Stimulated activated naive B cell treated with anti-CD40 and anti-IgM and Interleukin-4, amounts not matched to agents 10 μg/mL and 1 μg/mL and 100 μg/mL, for 72 hours (primary cell): ENCODE measurements around the gene TM9SF3.

Source experiments
- ATAC-seq, 2 donors: fragments of 150-1000 bp; cut with Tn5 transposase; replicated peaks; 2 replicates each; pipeline ENCODE4 v1.10.0; 2021; ENCODE audit warnings: moderate library complexity in 1 of 2
- DNase-seq: peaks from one replicate; pipeline ENCODE4 v3.0.0; 2021
- H3K27ac Mint-ChIP-seq: one replicate; pipeline ENCODE4 v1.8.0; 2022; ENCODE audit warnings: mild to moderate bottlenecking, mixed read lengths
- H3K27me3 Mint-ChIP-seq, 2 donors: one replicate each; pipeline ENCODE4 v1.8.0; 2022; ENCODE audit warnings: mixed read lengths in 2 of 2
- H3K36me3 Mint-ChIP-seq, 2 donors: one replicate each; pipeline ENCODE4 v1.8.0; 2022; ENCODE audit warnings: mixed read lengths in 2 of 2, mild to moderate bottlenecking in 1 of 2
- H3K4me1 Mint-ChIP-seq, 2 donors: one replicate each; pipeline ENCODE4 v1.8.0; 2022; ENCODE audit warnings: mixed read lengths in 2 of 2, mild to moderate bottlenecking in 1 of 2
- H3K4me3 Mint-ChIP-seq, 2 donors: one replicate each; pipeline ENCODE4 v1.8.0; 2022; ENCODE audit warnings: mild to moderate bottlenecking in 2 of 2, mixed read lengths in 2 of 2, moderate library complexity in 1 of 2
- H3K9me3 Mint-ChIP-seq, 2 donors: one replicate each; pipeline ENCODE4 v1.8.0; 2022; ENCODE audit warnings: mixed read lengths in 2 of 2, mild to moderate bottlenecking in 1 of 2

TM9SF3 gene

DNA sequence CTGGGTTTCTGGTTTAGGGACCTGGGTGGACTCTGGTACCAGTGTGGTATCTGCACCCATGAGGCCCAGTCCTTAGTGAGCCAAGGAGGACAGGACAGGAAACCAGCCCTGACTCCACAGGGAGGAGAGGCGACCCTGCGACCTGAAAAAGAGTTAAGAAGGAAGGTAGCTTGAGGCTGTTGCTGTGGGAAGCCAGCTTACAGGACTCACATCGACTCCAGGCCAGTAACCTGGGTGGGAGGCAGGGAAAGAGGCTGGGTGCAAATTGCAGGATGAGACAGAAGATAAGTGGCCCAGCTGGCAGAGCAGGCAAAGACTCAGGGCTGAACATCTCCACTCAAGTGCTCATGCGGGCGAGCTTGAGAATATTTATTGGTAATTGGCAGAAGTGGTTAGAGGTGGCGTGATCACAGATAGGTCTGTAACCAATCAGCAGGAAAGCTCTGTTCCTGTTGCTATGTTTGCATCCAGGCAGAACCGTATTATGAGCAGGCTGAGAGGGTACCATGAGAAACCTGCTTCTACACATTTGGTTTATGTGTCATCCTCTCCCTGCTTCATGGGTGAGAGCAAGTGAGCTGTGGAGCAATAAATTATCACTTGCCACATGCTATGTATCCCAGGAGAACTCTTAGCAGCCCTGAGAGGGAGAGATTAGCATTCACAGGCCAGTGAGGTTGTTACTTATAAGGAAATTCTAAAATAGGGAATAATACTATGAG lies 84.1 kb downstream of the TM9SF3 start:
- H3K27ac Mint-ChIP-seq = no peak overlapping the region
- no peak overlapping the region for H3K4me3 Mint-ChIP-seq
- ATAC-seq (no peak), DNase-seq (no peak)
- no peaks in the 10 kb centered on the region for H3K36me3 Mint-ChIP-seq
- peaks cover 11 to 26% of the 10 kb centered on the region in 2 donors for H3K27me3 Mint-ChIP-seq
- H3K9me3 Mint-ChIP-seq = no peaks in the 10 kb centered on the region
- H3K4me1 Mint-ChIP-seq = no peaks in the 10 kb centered on the region

DNA sequence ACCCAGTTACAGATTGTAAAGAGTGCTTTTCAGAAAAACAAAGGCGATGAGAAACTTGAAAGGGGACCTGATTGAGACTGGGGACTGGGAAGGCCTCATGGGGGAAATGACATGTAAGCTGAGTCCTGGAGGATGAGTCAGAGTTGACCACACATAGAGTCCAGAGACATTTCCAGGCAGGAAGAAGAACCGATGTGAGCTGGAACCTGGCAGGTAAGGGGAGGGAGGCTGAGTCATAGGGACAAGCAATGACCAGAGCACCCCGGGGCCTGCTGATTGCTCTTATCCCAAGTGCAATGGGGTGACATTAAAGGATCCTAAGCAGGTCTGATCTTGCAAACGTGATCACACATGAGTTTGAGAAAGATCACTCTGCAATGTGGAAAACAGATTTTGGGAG lies 84.8 kb downstream of the TM9SF3 start:
- H3K27me3 Mint-ChIP-seq = peaks cover 15 to 29% of the 10 kb centered on the region in 2 donors
- H3K9me3 Mint-ChIP-seq = no peaks in the 10 kb centered on the region
- DNase-seq (no peak), ATAC-seq (no peak)
- H3K4me1 Mint-ChIP-seq = no peaks in the 10 kb centered on the region
- no peaks in the 10 kb centered on the region for H3K36me3 Mint-ChIP-seq
- H3K4me3 Mint-ChIP-seq = no peak overlapping the region
- H3K27ac Mint-ChIP-seq = no peak overlapping the region

- Mint-ChIP-seq H3K27ac (no peak overlapping the region), H3K27me3 (peaks cover 15 to 29% of the 10 kb centered on the region in 2 donors), H3K4me3 (no peak overlapping the region), H3K9me3 (no peaks in the 10 kb centered on the region), H3K4me1 (no peaks in the 10 kb centered on the region), H3K36me3 (no peaks in the 10 kb centered on the region)
- DNase-seq = no peak
- no peak for ATAC-seq
Measured at GRCh38 chr10:96500519-96500918, 86.3 kb downstream of the TM9SF3 start.

- H3K36me3 Mint-ChIP-seq = no peaks in the 10 kb centered on the region
- no peak overlapping the region for H3K27ac Mint-ChIP-seq
Measured at GRCh38 chr10:96500050-96500449, 86.8 kb downstream of the TM9SF3 start.

DNA sequence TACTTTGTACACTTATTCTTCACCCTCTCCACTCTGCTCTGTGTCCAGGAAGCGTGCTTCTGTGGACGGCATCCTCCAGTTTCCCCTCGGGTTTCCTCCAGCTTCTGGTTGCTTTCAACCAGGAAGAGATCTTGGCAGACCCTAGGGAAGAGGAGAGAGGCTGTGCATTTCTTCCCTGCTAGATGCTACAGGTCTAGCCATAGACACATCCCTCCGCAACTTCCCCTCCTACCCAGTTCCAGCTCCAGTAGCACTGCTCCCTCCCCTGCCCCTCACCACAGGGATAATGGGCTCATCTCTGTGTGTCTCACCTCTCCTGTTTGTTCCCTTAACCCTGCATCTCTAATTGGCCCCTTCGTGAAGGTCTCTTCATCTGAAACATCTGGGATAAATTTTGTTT lies 89.4 kb downstream of the TM9SF3 start:
- peaks cover 27 to 57% of the 10 kb centered on the region in 2 donors for H3K27me3 Mint-ChIP-seq
- H3K27ac Mint-ChIP-seq = no peak overlapping the region
- no peak for ATAC-seq
- no peak overlapping the region for H3K4me3 Mint-ChIP-seq
- DNase-seq = no peak
- H3K36me3 Mint-ChIP-seq = no peaks in the 10 kb centered on the region
- no peaks in the 10 kb centered on the region for H3K9me3 Mint-ChIP-seq
- no peaks in the 10 kb centered on the region for H3K4me1 Mint-ChIP-seq

More at GRCh38 chr10:96500050-96500449, 86.8 kb downstream of the TM9SF3 start:
- DNase-seq = no peak
- peaks cover 15 to 33% of the 10 kb centered on the region in 2 donors for H3K27me3 Mint-ChIP-seq
- H3K4me3 Mint-ChIP-seq = no peak overlapping the region
- no peaks in the 10 kb centered on the region for H3K4me1 Mint-ChIP-seq
- H3K9me3 Mint-ChIP-seq = no peaks in the 10 kb centered on the region
- ATAC-seq = no peak

- H3K27me3 Mint-ChIP-seq = peaks cover 20 to 49% of the 10 kb centered on the region in 2 donors
- DNase-seq = no peak
- H3K27ac Mint-ChIP-seq = no peak overlapping the region
- H3K4me1 Mint-ChIP-seq = no peaks in the 10 kb centered on the region
- H3K36me3 Mint-ChIP-seq = no peaks in the 10 kb centered on the region
- ATAC-seq = no peak
- no peak overlapping the region for H3K4me3 Mint-ChIP-seq
- H3K9me3 Mint-ChIP-seq = no peaks in the 10 kb centered on the region
Measured at GRCh38 chr10:96496281-96496925, 90.4 kb downstream of the TM9SF3 start.

GRCh38 chr10:96495544-96495943 lies 91.3 kb downstream of the TM9SF3 start:
- peaks cover 21 to 47% of the 10 kb centered on the region in 2 donors for H3K27me3 Mint-ChIP-seq
- H3K4me3 Mint-ChIP-seq = no peak overlapping the region
- no peaks in the 10 kb centered on the region for H3K36me3 Mint-ChIP-seq
- no peak for DNase-seq
- H3K4me1 Mint-ChIP-seq = no peaks in the 10 kb centered on the region
- no peak for ATAC-seq
- H3K9me3 Mint-ChIP-seq = no peaks in the 10 kb centered on the region
- no peak overlapping the region for H3K27ac Mint-ChIP-seq

- H3K27ac Mint-ChIP-seq = no peak overlapping the region
- no peak for DNase-seq
Measured at GRCh38 chr10:96494694-96495093, 92.1 kb downstream of the TM9SF3 start.

DNA sequence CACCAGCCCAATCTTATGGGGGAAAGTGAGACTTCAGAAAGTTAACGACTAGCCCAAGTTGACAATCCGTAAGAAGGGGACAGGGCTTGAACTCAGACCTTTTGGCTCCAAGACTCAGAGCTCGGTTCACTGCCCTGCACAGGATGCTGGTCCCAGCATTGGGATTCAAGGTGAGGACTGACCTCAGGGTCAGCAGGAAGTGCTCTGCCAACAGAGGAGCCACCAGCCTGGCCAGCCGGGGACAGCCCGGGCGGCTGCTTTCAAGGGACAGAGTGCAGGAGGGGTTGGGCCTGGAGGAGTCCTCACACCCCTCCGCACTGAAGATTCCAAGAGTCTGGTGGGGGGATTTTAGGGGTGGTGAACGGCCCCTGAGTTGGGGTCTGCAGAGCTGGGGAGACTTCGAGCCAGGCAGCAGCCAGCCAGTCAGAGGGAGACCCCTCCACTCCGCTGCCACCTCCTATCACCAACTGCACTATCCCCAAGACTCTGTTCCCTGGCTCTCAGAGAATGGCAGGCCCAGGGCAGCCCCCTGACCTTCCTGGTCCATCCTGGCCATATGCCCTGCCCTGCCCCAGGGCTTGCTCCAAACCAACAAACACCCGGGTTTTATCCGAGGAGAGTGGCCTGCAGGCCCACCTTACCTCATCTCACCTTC lies 92.8 kb downstream of the TM9SF3 start:
- no peak for DNase-seq
- H3K9me3 Mint-ChIP-seq = no peaks in the 10 kb centered on the region
- H3K36me3 Mint-ChIP-seq = no peaks in the 10 kb centered on the region
- no peaks in the 10 kb centered on the region for H3K4me1 Mint-ChIP-seq
- ATAC-seq = no peak
- H3K27ac Mint-ChIP-seq = no peak overlapping the region
- peaks cover 24 to 44% of the 10 kb centered on the region in 2 donors for H3K27me3 Mint-ChIP-seq
- no peak overlapping the region for H3K4me3 Mint-ChIP-seq

More at GRCh38 chr10:96494694-96495093, 92.1 kb downstream of the TM9SF3 start:
- no peak for ATAC-seq
- H3K4me3 Mint-ChIP-seq = no peak overlapping the region
- H3K27me3 Mint-ChIP-seq = peaks cover 21 to 44% of the 10 kb centered on the region in 2 donors
- H3K9me3 Mint-ChIP-seq = no peaks in the 10 kb centered on the region
- H3K36me3 Mint-ChIP-seq = no peaks in the 10 kb centered on the region
- H3K4me1 Mint-ChIP-seq = no peaks in the 10 kb centered on the region

DNA sequence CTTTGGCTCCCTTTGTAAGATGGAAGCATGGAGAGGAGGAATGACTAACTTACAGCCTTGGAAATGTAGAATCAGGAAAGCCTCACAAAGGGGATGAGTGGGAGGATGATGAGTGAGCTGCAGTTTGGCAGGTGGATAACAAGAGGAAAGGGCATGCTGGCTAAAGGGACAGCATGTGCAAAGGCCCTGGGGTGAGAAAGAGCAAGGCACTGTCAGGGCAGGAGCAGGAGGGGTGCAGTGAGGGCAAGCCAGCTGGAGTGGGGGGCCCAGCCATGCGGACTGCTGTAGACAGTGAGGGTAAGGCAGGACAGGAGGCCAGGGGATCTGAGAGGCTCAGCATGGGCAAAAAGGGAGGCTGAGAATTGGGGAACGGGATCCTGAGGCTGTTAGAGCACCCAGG lies 93.6 kb downstream of the TM9SF3 start:
- no peak overlapping the region for H3K4me3 Mint-ChIP-seq
- no peak overlapping the region for H3K27ac Mint-ChIP-seq
- H3K36me3 Mint-ChIP-seq = no peaks in the 10 kb centered on the region
- ATAC-seq = no peak
- H3K27me3 Mint-ChIP-seq = peaks cover 24 to 44% of the 10 kb centered on the region in 2 donors
- DNase-seq = no peak
- H3K4me1 Mint-ChIP-seq = no peaks in the 10 kb centered on the region
- H3K9me3 Mint-ChIP-seq = no peaks in the 10 kb centered on the region

DNA sequence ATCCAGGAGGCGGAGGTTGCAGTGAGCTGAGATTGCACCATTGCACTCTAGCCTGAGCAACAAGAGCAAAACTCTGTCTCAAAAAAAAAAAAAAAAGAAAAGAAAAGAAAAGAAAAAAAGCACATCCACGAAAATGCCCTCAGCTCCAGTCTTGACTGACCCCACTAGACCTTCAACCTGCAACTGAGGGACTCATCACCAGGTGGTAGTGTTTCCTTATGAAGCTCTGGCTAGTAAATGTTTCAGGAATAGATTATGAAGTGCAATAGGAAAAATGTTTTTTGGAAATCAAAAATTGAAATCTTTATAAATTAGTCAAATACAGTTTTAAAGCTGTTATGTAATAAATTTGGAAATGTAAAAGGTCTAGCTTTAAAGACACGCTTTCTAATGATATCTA lies 95.5 kb downstream of the TM9SF3 start:
- no peak overlapping the region for H3K4me3 Mint-ChIP-seq
- H3K9me3 Mint-ChIP-seq = no peaks in the 10 kb centered on the region
- peaks cover 19 to 50% of the 10 kb centered on the region in 2 donors for H3K27me3 Mint-ChIP-seq
- H3K4me1 Mint-ChIP-seq = no peaks in the 10 kb centered on the region
- no peak for ATAC-seq
- H3K27ac Mint-ChIP-seq = no peak overlapping the region
- no peak for DNase-seq
- no peaks in the 10 kb centered on the region for H3K36me3 Mint-ChIP-seq

DNA sequence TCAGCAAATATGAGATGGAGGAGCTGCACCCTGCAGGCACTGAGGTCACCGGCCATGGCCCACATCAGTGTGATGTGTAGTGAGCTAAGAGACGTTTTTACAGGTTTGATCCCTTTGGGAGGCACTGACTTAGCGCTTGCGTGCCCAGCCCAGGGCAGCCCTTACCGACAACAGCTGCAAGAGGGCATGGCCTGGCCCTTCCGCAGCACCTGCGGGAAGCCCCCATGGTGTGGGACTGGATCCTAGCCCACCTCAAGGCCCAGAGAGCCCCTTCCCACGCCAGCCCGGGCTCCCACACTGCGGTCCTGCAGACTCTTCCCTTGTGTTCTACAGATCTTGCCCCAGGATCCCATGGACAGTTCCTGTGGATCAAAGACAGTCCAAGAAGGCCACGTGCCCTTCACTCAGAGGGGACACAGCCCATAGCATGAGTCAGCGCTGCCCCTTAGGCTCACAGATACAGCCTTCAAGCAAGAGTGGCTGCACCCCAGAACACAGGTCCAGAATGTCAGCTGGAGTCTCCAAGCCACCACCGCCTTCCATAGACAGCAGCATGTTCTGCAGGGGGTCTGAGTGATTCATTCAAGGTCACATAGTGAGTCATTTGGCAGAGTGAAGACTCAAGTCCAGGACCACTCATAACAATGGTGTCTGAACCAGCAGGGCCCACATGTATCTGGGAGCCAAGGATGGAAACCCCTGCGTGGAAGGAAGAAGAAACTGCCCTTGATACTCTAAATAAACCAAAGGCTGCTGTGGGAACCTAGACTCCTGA lies 98.5 kb downstream of the TM9SF3 start:
- Mint-ChIP-seq H3K4me3 (no peak overlapping the region), H3K9me3 (no peaks in the 10 kb centered on the region), H3K4me1 (no peaks in the 10 kb centered on the region), H3K27me3 (peaks cover 18 to 36% of the 10 kb centered on the region in 2 donors), H3K36me3 (no peaks in the 10 kb centered on the region), H3K27ac (no peak overlapping the region)
- DNase-seq (no peak), ATAC-seq (no peak)

- DNase-seq (no peak), ATAC-seq (no peak)
- H3K4me1 Mint-ChIP-seq = no peaks in the 10 kb centered on the region
- H3K4me3 Mint-ChIP-seq = no peak overlapping the region
- H3K9me3 Mint-ChIP-seq = no peaks in the 10 kb centered on the region
- H3K27me3 Mint-ChIP-seq = peaks cover 16 to 38% of the 10 kb centered on the region in 2 donors
- H3K27ac Mint-ChIP-seq = no peak overlapping the region
- no peaks in the 10 kb centered on the region for H3K36me3 Mint-ChIP-seq
Measured at GRCh38 chr10:96482815-96483588, 103.8 kb downstream of the TM9SF3 start.

- DNase-seq (no peak), ATAC-seq (no peak)
- Mint-ChIP-seq H3K36me3 (no peaks in the 10 kb centered on the region), H3K27me3 (peaks cover 27 to 46% of the 10 kb centered on the region in 2 donors), H3K4me1 (no peaks in the 10 kb centered on the region), H3K9me3 (no peaks in the 10 kb centered on the region), H3K27ac (no peak overlapping the region), H3K4me3 (no peak overlapping the region)
Measured at GRCh38 chr10:96478355-96478754, 108.5 kb downstream of the TM9SF3 start.
